ENCODE results near the gene KCNQ5. TPM values are rescaled to one million over a fixed set of nuclear protein-coding genes. Genes with fewer than 3 reads are reported as not detected.

Gene KCNQ5
- total RNA-seq, 4 donors from 2014 or later: 0.52 to 0.97 (median 0.59) TPM

- H3K4me3 ChIP-seq (ENCODE audit: low read depth, poor library complexity, severe bottlenecking): no peak overlapping the region
- no peak for DNase-seq (ENCODE audit: low spot score in 2 of 2)
- 81 to 93% methylated on average over 1 of the region's 1 CpG for WGBS, 2 donors
- intact Hi-C loops (cut with DNase I; ENCODE audit: low total_unique reads): no loop called here
- no peak for TF ChIP-seq POLR2A (IDR thresholded peaks at IDR 0.05)
- no peak for TF ChIP-seq CTCF (IDR thresholded peaks at IDR 0.05)
Observed at GRCh38 chr6:72642435-72642834, 20.6 kb downstream of the KCNQ5 start.

GRCh38 chr6:72643214-72643613 is 21.4 kb downstream of the KCNQ5 start:
- TF ChIP-seq CTCF (IDR thresholded peaks at IDR 0.05) (no peak), POLR2A (IDR thresholded peaks at IDR 0.05) (no peak)
- 81 to 88% methylated on average over 1 of the region's 1 CpG for WGBS, 2 donors
- intact Hi-C loops (cut with DNase I; ENCODE audit: low total_unique reads): no loop called here
- H3K4me3 ChIP-seq (ENCODE audit: low read depth, poor library complexity, severe bottlenecking): no peak overlapping the region
- DNase-seq (ENCODE audit: low spot score in 2 of 2): no peak

- intact Hi-C loops (cut with DNase I; ENCODE audit: low total_unique reads): no loop called here
- WGBS, 2 donors: 77 to 83% methylated on average over 4 of the region's 4 CpGs
- TF ChIP-seq CTCF (IDR thresholded peaks at IDR 0.05) (no peak), POLR2A (IDR thresholded peaks at IDR 0.05) (no peak)
- no peak for DNase-seq (ENCODE audit: low spot score in 2 of 2)
- H3K4me3 ChIP-seq (ENCODE audit: low read depth, poor library complexity, severe bottlenecking): no peak overlapping the region
Observed at GRCh38 chr6:72646604-72647485, 25.0 kb downstream of the KCNQ5 start.

- WGBS, 2 donors: 94 to 96% methylated on average over 2 of the region's 2 CpGs
- intact Hi-C loops (cut with DNase I; ENCODE audit: low total_unique reads): no loop called here
- no peak for TF ChIP-seq CTCF (IDR thresholded peaks at IDR 0.05)
- no peak for TF ChIP-seq POLR2A (IDR thresholded peaks at IDR 0.05)
- no peak overlapping the region for H3K4me3 ChIP-seq (ENCODE audit: low read depth, poor library complexity, severe bottlenecking)
- DNase-seq (ENCODE audit: low spot score in 2 of 2): no peak
Observed at GRCh38 chr6:72647489-72647888, 25.6 kb downstream of the KCNQ5 start.

GRCh38 chr6:72649032-72649984 is 27.4 kb downstream of the KCNQ5 start:
- intact Hi-C loops (cut with DNase I; ENCODE audit: low total_unique reads): no loop called here
- TF ChIP-seq CTCF (IDR thresholded peaks at IDR 0.05) (no peak), POLR2A (IDR thresholded peaks at IDR 0.05) (no peak)
- no peak overlapping the region for H3K4me3 ChIP-seq (ENCODE audit: low read depth, poor library complexity, severe bottlenecking)
- DNase-seq (ENCODE audit: low spot score in 2 of 2): no peak
- WGBS, 2 donors: 73 to 75% methylated on average over 8 of the region's 8 CpGs
